K562 (cell line): ENCODE data around the gene CACNB2. TPM values are rescaled to one million over a fixed set of nuclear protein-coding genes. Genes with fewer than 3 reads are reported as not detected.

Experiments used
- ATAC-seq: fragments of 200-7000 bp; cut with Tn5 transposase; 3 replicates; pipeline ENCODE4 v1.9.1; 2020; ENCODE audit warnings: moderate library complexity
- BruUV-seq: library from RNA; stranded (reverse); fragments of 400-500 nt; replicated peaks from 2 replicates; lab custom pipeline; 2021; lab: Mats Ljungman, UMichigan
- CTCF ChIA-PET: fragments of 300-600 bp; formaldehyde crosslinking; extraction: SDS; loops from one replicate; lab custom pipeline; 2021; ENCODE audit warnings: low intra/inter-chr PET ratio; lab: Yijun Ruan, JAX
- POLR2A ChIA-PET: fragments of 300-600, 350-650 bp; sonication (Branson Sonifier 250); formaldehyde crosslinking; extraction: SDS; loops from one replicate; lab custom pipeline; 2021; ENCODE audit warnings: antibody characterized with exemption, inconsistent platforms; lab: Yijun Ruan, JAX
- DNase-seq, 4 experiments: peaks; one replicate each; pipeline versions ENCODE4 v3.0.0 to v3.0.0-alpha.2; 2011 to 2018; ENCODE audit warnings: low spot score in 3 of 4, mixed read lengths in 3 of 4; ENCODE audit errors: extremely low read depth in 1 of 4
- FAIRE-seq: peaks from 2 replicates; lab custom pipeline; 2011; peaks lifted over from hg19 to GRCh38; lab: Jason Lieb, UNC
- H2AFZ ChIP-seq: 2 replicates; pipeline ENCODE4 v1.6.0; 2011; ENCODE audit warnings: low read depth, low read length, control low read depth, inconsistent platforms
- H3K27ac ChIP-seq: fragments of 200-600 bp; 3 replicates; pipeline ENCODE4 v1.8.0; 2011; ENCODE audit warnings: low read depth, mild to moderate bottlenecking, control low read depth, inconsistent platforms, low read length, moderate library complexity, mixed read lengths; ENCODE audit errors: extremely low read depth
- H3K27me3 ChIP-seq, 2 experiments: fragments of 300-600 bp in 1 of 2; 2 replicates in 1 of 2; 3 replicates in 1 of 2; pipeline versions ENCODE4 v1.6.0 to v1.8.0; 2011; ENCODE audit warnings: inconsistent platforms in 2 of 2, low read length in 2 of 2, mild to moderate bottlenecking in 1 of 2, mixed read lengths in 1 of 2, moderate library complexity in 1 of 2; ENCODE audit not compliant: control insufficient read depth in 2 of 2, insufficient read depth in 2 of 2
- H3K36me3 ChIP-seq: fragments of 300-600 bp; 3 replicates; pipeline ENCODE4 v1.8.0; 2011; ENCODE audit warnings: mild to moderate bottlenecking, low read length, inconsistent platforms; ENCODE audit not compliant: control insufficient read depth, insufficient read depth
- H3K4me1 ChIP-seq, 2 experiments: fragments of 200-600 bp in 1 of 2; replicated peaks in 1 of 2; 2 replicates in 1 of 2; 3 replicates in 1 of 2; pipeline versions ENCODE4 v1.5.1 to v1.8.0; 2011; ENCODE audit warnings: inconsistent platforms in 2 of 2, low read length in 2 of 2, mild to moderate bottlenecking in 1 of 2, mixed read lengths in 1 of 2, moderate library complexity in 1 of 2; ENCODE audit not compliant: control insufficient read depth in 2 of 2, insufficient read depth in 2 of 2
- H3K4me2 ChIP-seq: 2 replicates; pipeline ENCODE4 v1.6.1; 2011; ENCODE audit warnings: low read length, control low read depth, inconsistent platforms, mixed read lengths; ENCODE audit not compliant: insufficient read depth
- H3K4me3 ChIP-seq: fragments of 200-600 bp; sonication (generic), shearing (Covaris generic); 2 replicates; pipeline ENCODE4 v1.5.1; 2016; ENCODE audit warnings: control low read depth, inconsistent platforms
- H3K79me2 ChIP-seq: fragments of 200-600 bp; 3 replicates; pipeline ENCODE4 v1.8.0; 2011; ENCODE audit warnings: low read length, inconsistent platforms; ENCODE audit not compliant: control insufficient read depth, insufficient read depth
- H3K9ac ChIP-seq, 2 experiments: 2 replicates each; pipeline versions ENCODE4 v1.6.0 to v1.6.1; 2011; ENCODE audit warnings: low read depth in 2 of 2, low read length in 2 of 2, control low read depth in 1 of 2, inconsistent platforms in 1 of 2, mild to moderate bottlenecking in 1 of 2, mixed read lengths in 1 of 2; ENCODE audit not compliant: insufficient read depth in 1 of 2
- H3K9me1 ChIP-seq: one replicate; pipeline ENCODE4 v1.6.0; 2011; ENCODE audit warnings: inconsistent platforms, mild to moderate bottlenecking, low read length, moderate library complexity; ENCODE audit not compliant: control insufficient read depth, insufficient read depth
- H3K9me3 ChIP-seq: replicated peaks from 2 replicates; pipeline ENCODE4 v1.5.1; 2011; ENCODE audit warnings: low read depth, low read length, inconsistent platforms; ENCODE audit not compliant: control insufficient read depth, insufficient read depth
- H4K20me1 ChIP-seq: replicated peaks from 2 replicates; pipeline ENCODE4 v1.6.1; 2011; ENCODE audit warnings: low read length, inconsistent platforms, mixed read lengths; ENCODE audit not compliant: control insufficient read depth, insufficient read depth
- EP400 ChIP-seq: fragments of 450-650 bp; IDR thresholded peaks from 2 replicates; pipeline ENCODE4 v1.6.1; 2017; ENCODE audit warnings: antibody characterized with exemption, mild to moderate bottlenecking, moderate library complexity
- ESRRB ChIP-seq: fragments of 250-450 bp; sonication (Bioruptor Pico); IDR thresholded peaks from 2 replicates; pipeline ENCODE4 v1.5.0; 2020; ENCODE audit warnings: mild to moderate bottlenecking, moderate library complexity, borderline replicate concordance
- HDAC2 ChIP-seq: fragments of 450-650 bp; IDR thresholded peaks from 2 replicates; pipeline ENCODE4 v1.6.1; 2016; ENCODE audit warnings: mild to moderate bottlenecking
- HNRNPH1 ChIP-seq: fragments of 200-400 bp; formaldehyde crosslinking; optimal IDR thresholded peaks from 2 replicates; pipeline ENCODE3; 2017; ENCODE audit warnings: low read depth, mild to moderate bottlenecking, low read length, moderate library complexity
- RB1 ChIP-seq: fragments of 450-650 bp; IDR thresholded peaks from 2 replicates; pipeline ENCODE4 v1.6.1; 2017; ENCODE audit warnings: low read depth, mild to moderate bottlenecking
- RBM25 ChIP-seq: fragments of 200-400 bp; formaldehyde crosslinking; IDR thresholded peaks from 2 replicates; pipeline ENCODE4 v1.6.1; 2018; ENCODE audit warnings: low read length, low read depth, moderate library complexity; ENCODE audit not compliant: severe bottlenecking
- U2AF1 ChIP-seq: fragments of 200-400 bp; formaldehyde crosslinking; optimal IDR thresholded peaks from 2 replicates; pipeline ENCODE3; 2017; ENCODE audit warnings: mild to moderate bottlenecking, low read depth, low read length, moderate library complexity
- ZC3H8 ChIP-seq: fragments of 450-650 bp; IDR thresholded peaks from 2 replicates; pipeline ENCODE4 v1.6.1; 2017
- ZNF146 ChIP-seq: IDR thresholded peaks from one replicate; pipeline ENCODE4 v1.6.1; 2018; ENCODE audit warnings: missing compliant biosample characterization; ENCODE audit not compliant: unreplicated experiment
- ZNF507 ChIP-seq: conservative IDR thresholded peaks from 2 replicates; pipeline ENCODE4 v1.6.1; 2017; ENCODE audit warnings: missing genetic modification characterization, missing compliant biosample characterization
- WGBS: fragments of 100-300 bp; shearing (Covaris generic); methylation state at CpG from one replicate; pipeline ENCODE4 v1.1.6; 2016; ENCODE audit warnings: low coverage, mixed read lengths; ENCODE audit not compliant: insufficient coverage; ENCODE audit errors: missing lambda C conversion rate; 5-methylcytosine and 5-hydroxymethylcytosine counted together
- in situ Hi-C: fragments of 300-500 bp; cut with MboI; formaldehyde crosslinking; loops from 4 replicates; pipeline ENCODE4 v1.15.0; 2018; ENCODE audit warnings: inconsistent platforms, mixed read lengths
- intact Hi-C: fragments of 100-400 bp; cut with micrococcal nuclease; formaldehyde crosslinking; loops from 2 replicates; pipeline ENCODE4 v1.14.2; 2022
- polyA plus RNA-seq, 8 experiments: library from polyadenylated mRNA; depleted of rRNA in 4 of 8; stranded (reverse) in 5 of 8; unstranded in 3 of 8; fragments of >200 nt; fragmentation: Nextera tagmentation in 2 of 8; fragmentation: Illumina TruSeq in 1 of 8; extraction: Ambion mirVana in 2 of 8; extraction: Trizol in 1 of 8; gene quantifications; 2 replicates each; pipeline versions ENCODE4 v1.2.1 to v1.2.3, GENCODE V29; 2011 to 2014; ENCODE audit warnings: inconsistent platforms in 1 of 8, missing spikeins in 1 of 8
- total RNA-seq, 7 experiments: library from RNA; depleted of rRNA in 6 of 7; stranded (reverse); fragments of >200 nt in 6 of 7; fragmentation: Illumina TruSeq in 2 of 7; extraction: Trizol in 2 of 7; gene quantifications; 2 replicates each; pipeline versions ENCODE4 v1.2.1 to v1.2.3, GENCODE V29; 2011 to 2021; ENCODE audit warnings: low replicate concordance in 1 of 7
- TF ChIP-seq, protein P1 (sequence below): fragments of 250-450 bp; sonication (Bioruptor Pico); IDR thresholded peaks from 2 replicates; pipeline ENCODE4 v1.4.0; 2020; ENCODE audit warnings: mild to moderate bottlenecking
- TF ChIP-seq, protein P2 (sequence below): fragments of 450-650 bp; IDR thresholded peaks from 2 replicates; pipeline ENCODE4 v1.6.1; 2017; ENCODE audit warnings: antibody characterized with exemption
- TF ChIP-seq, protein P3 (sequence below), 2 experiments: fragments of 200-800 bp in 1 of 2; sonication (Bioruptor generic) in 1 of 2; sonication (generic) in 1 of 2; formaldehyde crosslinking in 1 of 2; IDR thresholded peaks in 1 of 2; conservative IDR thresholded peaks in 1 of 2; 2 replicates each; pipeline versions ENCODE4 v1.5.0 to v1.6.1; 2016 to 2020; ENCODE audit warnings: missing compliant biosample characterization in 1 of 2, missing genetic modification characterization in 1 of 2, missing genetic modification reagents in 1 of 2

The CACNB2 gene
- total and polyA plus RNA-seq, 9 of the 15 experiments (the other 6 are each of a cell fraction or from before 2014, with no cell fraction given), result 1.8 to 2.2 TPM; not detected in 7

DNA sequence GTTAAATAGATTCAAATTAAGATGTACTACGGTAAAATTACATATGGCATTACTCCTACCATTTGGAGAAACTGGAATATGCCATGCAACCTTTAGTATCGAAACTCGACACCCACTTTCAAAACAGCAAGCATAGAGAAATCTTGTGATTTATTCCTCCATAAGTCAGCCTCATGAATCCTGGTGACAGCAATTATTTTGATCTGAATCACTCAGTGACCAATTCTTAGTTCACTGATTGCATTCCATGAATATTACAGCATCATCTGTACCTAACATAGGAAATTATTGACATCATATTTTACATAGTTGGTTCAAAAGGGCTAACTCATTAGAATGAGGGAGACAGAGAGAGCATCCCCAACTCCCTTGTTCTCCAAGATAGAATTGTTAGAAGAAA is 89.6 kb downstream of the CACNB2 start:
- BruUV-seq, result no TSS peak
- no peak for DNase-seq

DNA sequence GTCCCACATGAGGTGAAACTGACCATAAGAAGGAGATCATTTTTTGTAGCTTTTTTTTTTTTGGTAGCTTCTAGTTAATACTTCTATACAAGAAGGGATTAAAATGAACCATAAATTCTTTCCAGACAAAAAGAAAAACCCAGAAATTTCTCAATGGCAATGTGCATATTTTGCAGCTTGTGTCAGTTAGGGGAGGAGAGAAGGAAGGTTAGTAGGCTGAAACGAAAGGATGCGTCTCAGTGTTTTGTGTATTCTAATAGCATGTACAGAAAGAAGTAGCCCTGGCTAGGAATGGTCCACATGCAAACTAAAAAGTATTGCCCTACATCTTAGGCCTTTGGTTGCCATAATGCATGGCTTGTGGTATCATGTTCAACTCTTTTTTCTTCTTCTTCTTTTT is 90.6 kb downstream of the CACNB2 start:
- 0% methylated on average over 2 of the region's 2 CpGs for WGBS
- Histone ChIP-seq H3K27ac (no peak overlapping the region), H4K20me1 (no peaks in the 10 kb centered on the region), H3K27me3 (peaks cover 0 to 4% of the 10 kb centered on the region in 2 experiments; a peak in 1 of 5 replicates), H3K4me1 (no peaks in the 10 kb centered on the region), H3K9me1 (no peaks in the 10 kb centered on the region), H3K9me3 (no peaks in the 10 kb centered on the region), H3K9ac (no peak overlapping the region), H3K79me2 (no peaks in the 10 kb centered on the region), H3K4me2 (no peak overlapping the region), H3K4me3 (no peak overlapping the region), H2AFZ (no peak overlapping the region), H3K36me3 (no peaks in the 10 kb centered on the region)
- FAIRE-seq (no peak), DNase-seq (no peak), ATAC-seq (no peak)
- in situ Hi-C loops, result loop anchor here (25.0 kb wide), 2 partner anchors 943 to 1393 kb away; no protein-coding TSS in a partner anchor
- CTCF ChIA-PET, result no interaction called here
- no TSS peak for BruUV-seq
- intact Hi-C loops, result loop anchor here (10.0 kb wide), 1 partner anchor 936 kb away; no protein-coding TSS in a partner anchor
- POLR2A ChIA-PET, result no interaction called here
- TF ChIP-seq HNRNPH1 (no peak), RBM25 (no peak), ZNF146 (CRISPR knock-in tag) (no peak), EP400 (no peak), RB1 (no peak), HDAC2 (no peak), ZC3H8 (no peak)
- TF ChIP-seq, protein P1, sequence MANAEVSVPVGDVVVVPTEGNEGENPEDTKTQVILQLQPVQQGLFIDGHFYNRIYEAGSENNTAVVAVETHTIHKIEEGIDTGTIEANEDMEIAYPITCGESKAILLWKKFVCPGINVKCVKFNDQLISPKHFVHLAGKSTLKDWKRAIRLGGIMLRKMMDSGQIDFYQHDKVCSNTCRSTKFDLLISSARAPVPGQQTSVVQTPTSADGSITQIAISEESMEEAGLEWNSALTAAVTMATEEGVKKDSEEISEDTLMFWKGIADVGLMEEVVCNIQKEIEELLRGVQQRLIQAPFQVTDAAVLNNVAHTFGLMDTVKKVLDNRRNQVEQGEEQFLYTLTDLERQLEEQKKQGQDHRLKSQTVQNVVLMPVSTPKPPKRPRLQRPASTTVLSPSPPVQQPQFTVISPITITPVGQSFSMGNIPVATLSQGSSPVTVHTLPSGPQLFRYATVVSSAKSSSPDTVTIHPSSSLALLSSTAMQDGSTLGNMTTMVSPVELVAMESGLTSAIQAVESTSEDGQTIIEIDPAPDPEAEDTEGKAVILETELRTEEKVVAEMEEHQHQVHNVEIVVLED (CRISPR knock-in tag), result no peak
- TF ChIP-seq, protein P2, sequence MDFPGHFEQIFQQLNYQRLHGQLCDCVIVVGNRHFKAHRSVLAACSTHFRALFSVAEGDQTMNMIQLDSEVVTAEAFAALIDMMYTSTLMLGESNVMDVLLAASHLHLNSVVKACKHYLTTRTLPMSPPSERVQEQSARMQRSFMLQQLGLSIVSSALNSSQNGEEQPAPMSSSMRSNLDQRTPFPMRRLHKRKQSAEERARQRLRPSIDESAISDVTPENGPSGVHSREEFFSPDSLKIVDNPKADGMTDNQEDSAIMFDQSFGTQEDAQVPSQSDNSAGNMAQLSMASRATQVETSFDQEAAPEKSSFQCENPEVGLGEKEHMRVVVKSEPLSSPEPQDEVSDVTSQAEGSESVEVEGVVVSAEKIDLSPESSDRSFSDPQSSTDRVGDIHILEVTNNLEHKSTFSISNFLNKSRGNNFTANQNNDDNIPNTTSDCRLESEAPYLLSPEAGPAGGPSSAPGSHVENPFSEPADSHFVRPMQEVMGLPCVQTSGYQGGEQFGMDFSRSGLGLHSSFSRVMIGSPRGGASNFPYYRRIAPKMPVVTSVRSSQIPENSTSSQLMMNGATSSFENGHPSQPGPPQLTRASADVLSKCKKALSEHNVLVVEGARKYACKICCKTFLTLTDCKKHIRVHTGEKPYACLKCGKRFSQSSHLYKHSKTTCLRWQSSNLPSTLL, result no peak

More for the DNA sequence above, 89.6 kb downstream of the CACNB2 start:
- POLR2A ChIA-PET, result no interaction called here
- no peaks in the 10 kb centered on the region for H3K79me2 ChIP-seq
- CTCF ChIA-PET, result no interaction called here
- H3K27ac ChIP-seq, result no peak overlapping the region
- in situ Hi-C loops (loop anchor here (25.0 kb wide), 2 partner anchors 943 to 1393 kb away; no protein-coding TSS in a partner anchor), intact Hi-C loops (loop anchor here (10.0 kb wide), 1 partner anchor 935 kb away; no protein-coding TSS in a partner anchor)
- no peaks in the 10 kb centered on the region for H3K9me1 ChIP-seq
- no peaks in the 10 kb centered on the region for H4K20me1 ChIP-seq
- H3K4me1 ChIP-seq, result no peaks in the 10 kb centered on the region
- no peak overlapping the region for H2AFZ ChIP-seq
- TF ChIP-seq ZNF507 (no peak), ESRRB (CRISPR knock-in tag) (no peak), U2AF1 (no peak)
- TF ChIP-seq, protein P3, sequence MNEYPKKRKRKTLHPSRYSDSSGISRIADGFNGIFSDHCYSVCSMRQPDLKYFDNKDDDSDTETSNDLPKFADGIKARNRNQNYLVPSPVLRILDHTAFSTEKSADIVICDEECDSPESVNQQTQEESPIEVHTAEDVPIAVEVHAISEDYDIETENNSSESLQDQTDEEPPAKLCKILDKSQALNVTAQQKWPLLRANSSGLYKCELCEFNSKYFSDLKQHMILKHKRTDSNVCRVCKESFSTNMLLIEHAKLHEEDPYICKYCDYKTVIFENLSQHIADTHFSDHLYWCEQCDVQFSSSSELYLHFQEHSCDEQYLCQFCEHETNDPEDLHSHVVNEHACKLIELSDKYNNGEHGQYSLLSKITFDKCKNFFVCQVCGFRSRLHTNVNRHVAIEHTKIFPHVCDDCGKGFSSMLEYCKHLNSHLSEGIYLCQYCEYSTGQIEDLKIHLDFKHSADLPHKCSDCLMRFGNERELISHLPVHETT (CRISPR knock-in tag; conservative IDR thresholded peaks at IDR 0.05 in 1 of 2, IDR thresholded peaks at IDR 0.05 in 1 of 2), result no peak
- FAIRE-seq, result no peak
- no peak overlapping the region for H3K4me2 ChIP-seq
- H3K9me3 ChIP-seq, result no peaks in the 10 kb centered on the region
- H3K9ac ChIP-seq, result no peak overlapping the region
- peaks cover 0 to 4% of the 10 kb centered on the region in 2 experiments; a peak in 1 of 5 replicates for H3K27me3 ChIP-seq
- WGBS, result 0% methylated on average over 3 of the region's 3 CpGs
- no peak overlapping the region for H3K4me3 ChIP-seq
- ATAC-seq, result no peak
- no peaks in the 10 kb centered on the region for H3K36me3 ChIP-seq
